ENCODE data around the gene MROH8. TPM values are rescaled to one million over a fixed set of nuclear protein-coding genes. Genes with fewer than 3 reads are reported as not detected.

MROH8 gene
- total RNA-seq, 1 donor from 2014 or later, result under 0.01 TPM

GRCh38 chr20:37223053-37223452 is 43.7 kb upstream of the MROH8 start:
- Histone ChIP-seq H3K36me3 (ENCODE audit: control insufficient read depth, insufficient read depth, low read length) (peaks cover 37% of the 10 kb centered on the region), H3K4me3 (ENCODE audit: low read depth, low read length) (no peak overlapping the region), H3K27me3 (ENCODE audit: control insufficient read depth, insufficient read depth, low read length) (no peaks in the 10 kb centered on the region)
- TF ChIP-seq CTCF (IDR thresholded peaks at IDR 0.05; ENCODE audit: insufficient read depth, low read length, severe bottlenecking), result no peak
- FAIRE-seq, result no peak
- peak; percentile 88 for DNase-seq (ENCODE audit: low read depth)

- TF ChIP-seq CTCF (IDR thresholded peaks at IDR 0.05; ENCODE audit: insufficient read depth, low read length, severe bottlenecking), result no peak
- Histone ChIP-seq H3K36me3 (ENCODE audit: control insufficient read depth, insufficient read depth, low read length) (peaks cover 34% of the 10 kb centered on the region), H3K27me3 (ENCODE audit: control insufficient read depth, insufficient read depth, low read length) (no peaks in the 10 kb centered on the region), H3K4me3 (ENCODE audit: low read depth, low read length) (no peak overlapping the region)
- DNase-seq (ENCODE audit: low read depth) (no peak), FAIRE-seq (no peak)
Observed at GRCh38 chr20:37222086-37222485, 42.7 kb upstream of the MROH8 start.

GRCh38 chr20:37220731-37221130 is 41.4 kb upstream of the MROH8 start:
- TF ChIP-seq CTCF (IDR thresholded peaks at IDR 0.05; ENCODE audit: insufficient read depth, low read length, severe bottlenecking), result no peak
- no peaks in the 10 kb centered on the region for H3K27me3 ChIP-seq (ENCODE audit: control insufficient read depth, insufficient read depth, low read length)
- H3K4me3 ChIP-seq (ENCODE audit: low read depth, low read length), result no peak overlapping the region
- H3K36me3 ChIP-seq (ENCODE audit: control insufficient read depth, insufficient read depth, low read length), result peaks cover 28% of the 10 kb centered on the region
- FAIRE-seq (no peak), DNase-seq (ENCODE audit: low read depth) (no peak)

GRCh38 chr20:37219751-37220668 is 40.7 kb upstream of the MROH8 start:
- FAIRE-seq, result no peak
- TF ChIP-seq CTCF (IDR thresholded peaks at IDR 0.05; ENCODE audit: insufficient read depth, low read length, severe bottlenecking), result no peak
- Histone ChIP-seq H3K36me3 (ENCODE audit: control insufficient read depth, insufficient read depth, low read length) (peaks cover 24% of the 10 kb centered on the region), H3K4me3 (ENCODE audit: low read depth, low read length) (no peak overlapping the region), H3K27me3 (ENCODE audit: control insufficient read depth, insufficient read depth, low read length) (no peaks in the 10 kb centered on the region)
- no peak for DNase-seq (ENCODE audit: low read depth)

GRCh38 chr20:37218976-37219375 is 39.6 kb upstream of the MROH8 start:
- no peak for TF ChIP-seq CTCF (IDR thresholded peaks at IDR 0.05; ENCODE audit: insufficient read depth, low read length, severe bottlenecking)
- peaks cover 13% of the 10 kb centered on the region for H3K36me3 ChIP-seq (ENCODE audit: control insufficient read depth, insufficient read depth, low read length)
- H3K27me3 ChIP-seq (ENCODE audit: control insufficient read depth, insufficient read depth, low read length), result no peaks in the 10 kb centered on the region
- FAIRE-seq, result no peak
- DNase-seq (ENCODE audit: low read depth), result no peak
- H3K4me3 ChIP-seq (ENCODE audit: low read depth, low read length), result no peak overlapping the region
